ENCODE data around the gene NEUROD2. TPM values are rescaled to one million over a fixed set of nuclear protein-coding genes. Genes with fewer than 3 reads are reported as not detected.

NEUROD2 gene
- polyA plus RNA-seq, 2 of the 4 experiments (the other 2 are of a cell fraction), result not detected

DNA sequence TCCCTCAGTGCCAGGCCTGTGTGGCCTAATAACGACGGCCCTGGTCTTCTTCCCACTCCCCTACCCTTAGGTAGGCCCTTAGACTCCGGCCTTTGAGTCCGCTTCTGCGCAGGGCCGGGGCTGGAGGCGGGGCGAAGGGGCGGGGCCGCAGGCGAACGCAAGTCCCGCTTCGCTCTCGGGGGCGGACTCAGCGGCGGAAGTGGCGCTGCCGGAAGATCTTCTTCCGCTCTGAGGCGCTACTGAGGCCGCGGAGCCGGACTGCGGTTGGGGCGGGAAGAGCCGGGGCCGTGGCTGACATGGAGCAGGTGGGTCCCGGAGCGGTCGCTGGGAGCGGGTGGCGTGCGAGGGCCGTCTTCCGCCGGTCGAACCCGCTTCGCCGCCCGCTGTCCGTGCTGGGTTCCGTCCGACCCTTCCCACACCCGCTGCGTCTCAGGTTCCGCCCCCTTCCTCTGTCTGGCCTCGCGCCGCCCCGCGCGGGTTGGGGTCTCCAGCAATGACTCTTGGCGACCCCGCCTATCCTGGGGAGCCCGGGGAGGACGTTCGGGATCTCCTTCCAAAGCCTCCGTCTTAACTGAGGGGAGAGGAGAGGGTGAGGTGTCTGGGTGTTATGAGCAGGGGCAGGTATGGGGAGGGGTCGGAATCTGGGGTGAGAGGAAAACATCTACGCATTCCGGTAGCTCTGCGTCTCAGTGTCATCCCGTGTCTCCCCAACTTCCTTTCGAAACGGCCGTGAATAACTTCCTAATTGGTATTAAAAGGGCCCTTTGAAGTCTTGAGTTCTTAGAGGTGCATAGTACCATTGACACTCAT lies 29.4 kb upstream of the NEUROD2 start, which contains the start of gene STARD3:
Gene STARD3, plus strand, starts transcription at position 218 of the 810 bp plus-strand sequence. CDS start 16,388 bp downstream, outside the sequence.
- H3K4me3 ChIP-seq, result peak within 1 kb of the TSS; percentile 82
- ChIA-PET CTCF (interaction anchor here (1.0 to 58.8 kb wide), 4 partner anchors 2 to 92 kb away, joined by 4 to 1581 read pairs (median 1486); partner anchors contain the start of genes ERBB2, NEUROD2, PGAP3 and PNMT), POLR2A (interaction anchor here (1.1 kb wide), 1 partner anchor 16 kb away, joined by 3 read pairs; no protein-coding TSS in a partner anchor)
- H3K4me2 ChIP-seq, result peak within 1 kb of the TSS; percentile 92
- H3K27ac ChIP-seq, result peak within 1 kb of the TSS; percentile 87 to 93
- 2% methylated on average over 49 of the region's 69 CpGs for WGBS (ENCODE audit: missing lambda C conversion rate)
- no peaks in the 10 kb centered on the region for H3K9me3 ChIP-seq
- peak; percentile 82 to 94 for ATAC-seq
- peak; percentile 92 to 97 for DNase-seq (ENCODE audit: low read depth in 1 of 2, low spot score in 1 of 2)
- no peak for FAIRE-seq
- peaks cover 29% of the 10 kb centered on the region for H3K4me1 ChIP-seq
- TF ChIP-seq GATA3 (IDR thresholded peaks at IDR 0.05; ENCODE audit: borderline replicate concordance) (no peak), EHMT2 (IDR thresholded peaks at IDR 0.05; ENCODE audit: low read depth) (no peak), ZC3H11A (IDR thresholded peaks at IDR 0.05) (peak; percentile 26), CBX8 (IDR thresholded peaks at IDR 0.05) (no peak), RAD21 (conservative IDR thresholded peaks at IDR 0.05 in 1 of 2, IDR thresholded peaks at IDR 0.05 in 1 of 2) (no peak), HOXB5 (CRISPR knock-in tag; IDR thresholded peaks at IDR 0.05) (no peak), CHD4 (IDR thresholded peaks at IDR 0.05; ENCODE audit: borderline replicate concordance) (no peak), CBX2 (IDR thresholded peaks at IDR 0.05; ENCODE audit: borderline replicate concordance, low read depth) (no peak), ZNF302 (CRISPR knock-in tag; IDR thresholded peaks at IDR 0.05) (no peak), FOSL2 (IDR thresholded peaks at IDR 0.05) (no peak), FOSL2 (CRISPR knock-in tag; IDR thresholded peaks at IDR 0.05) (no peak), RARB (CRISPR knock-in tag; IDR thresholded peaks at IDR 0.05) (no peak), EP300 (IDR thresholded peaks at IDR 0.05) (no peak), NFE2L2 (conservative IDR thresholded peaks at IDR 0.05; ENCODE audit: low read length) (0 out of 2 replicates have a peak, but pooled peaks have one; percentile 4), JUNB (IDR thresholded peaks at IDR 0.05) (no peak), FOXS1 (CRISPR knock-in tag; IDR thresholded peaks at IDR 0.05) (no peak), HDAC2 (IDR thresholded peaks at IDR 0.05) (no peak), MAFK (IDR thresholded peaks at IDR 0.05; ENCODE audit: partially characterized antibody) (no peak), POLR2A (IDR thresholded peaks at IDR 0.05; ENCODE audit: low read length) (peak; percentile 75), HEYL (CRISPR knock-in tag; IDR thresholded peaks at IDR 0.05) (no peak), RFX5 (IDR thresholded peaks at IDR 0.05) (no peak; the same call in 1 of the 2 replicates), HOXB13 (CRISPR knock-in tag; IDR thresholded peaks at IDR 0.05; ENCODE audit: low read depth) (no peak), KDM5A (IDR thresholded peaks at IDR 0.05) (peak; percentile 91), RNF2 (IDR thresholded peaks at IDR 0.05; ENCODE audit: borderline replicate concordance, low read depth) (no peak), MYC (IDR thresholded peaks at IDR 0.05; ENCODE audit: borderline replicate concordance, low read length) (no peak), JUN (IDR thresholded peaks at IDR 0.05) (peak; percentile 66 to 91; a peak in 4 of 5 replicates), RCOR1 (IDR thresholded peaks at IDR 0.05; ENCODE audit: low read depth, low read length) (no peak), ESRRA (IDR thresholded peaks at IDR 0.05; ENCODE audit: borderline replicate concordance, low read length) (no peak), TP53 (CRISPR knock-in tag; IDR thresholded peaks at IDR 0.05) (no peak), SREBF2 (IDR thresholded peaks at IDR 0.05) (no peak), TFCP2L1 (CRISPR knock-in tag; IDR thresholded peaks at IDR 0.05) (no peak)
- TF ChIP-seq, protein P1, sequence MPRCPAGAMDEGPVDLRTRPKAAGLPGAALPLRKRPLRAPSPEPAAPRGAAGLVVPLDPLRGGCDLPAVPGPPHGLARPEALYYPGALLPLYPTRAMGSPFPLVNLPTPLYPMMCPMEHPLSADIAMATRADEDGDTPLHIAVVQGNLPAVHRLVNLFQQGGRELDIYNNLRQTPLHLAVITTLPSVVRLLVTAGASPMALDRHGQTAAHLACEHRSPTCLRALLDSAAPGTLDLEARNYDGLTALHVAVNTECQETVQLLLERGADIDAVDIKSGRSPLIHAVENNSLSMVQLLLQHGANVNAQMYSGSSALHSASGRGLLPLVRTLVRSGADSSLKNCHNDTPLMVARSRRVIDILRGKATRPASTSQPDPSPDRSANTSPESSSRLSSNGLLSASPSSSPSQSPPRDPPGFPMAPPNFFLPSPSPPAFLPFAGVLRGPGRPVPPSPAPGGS (IDR thresholded peaks at IDR 0.05), result peak; percentile 86; the same call in 1 of the 3 replicates
- TF ChIP-seq, protein P2, sequence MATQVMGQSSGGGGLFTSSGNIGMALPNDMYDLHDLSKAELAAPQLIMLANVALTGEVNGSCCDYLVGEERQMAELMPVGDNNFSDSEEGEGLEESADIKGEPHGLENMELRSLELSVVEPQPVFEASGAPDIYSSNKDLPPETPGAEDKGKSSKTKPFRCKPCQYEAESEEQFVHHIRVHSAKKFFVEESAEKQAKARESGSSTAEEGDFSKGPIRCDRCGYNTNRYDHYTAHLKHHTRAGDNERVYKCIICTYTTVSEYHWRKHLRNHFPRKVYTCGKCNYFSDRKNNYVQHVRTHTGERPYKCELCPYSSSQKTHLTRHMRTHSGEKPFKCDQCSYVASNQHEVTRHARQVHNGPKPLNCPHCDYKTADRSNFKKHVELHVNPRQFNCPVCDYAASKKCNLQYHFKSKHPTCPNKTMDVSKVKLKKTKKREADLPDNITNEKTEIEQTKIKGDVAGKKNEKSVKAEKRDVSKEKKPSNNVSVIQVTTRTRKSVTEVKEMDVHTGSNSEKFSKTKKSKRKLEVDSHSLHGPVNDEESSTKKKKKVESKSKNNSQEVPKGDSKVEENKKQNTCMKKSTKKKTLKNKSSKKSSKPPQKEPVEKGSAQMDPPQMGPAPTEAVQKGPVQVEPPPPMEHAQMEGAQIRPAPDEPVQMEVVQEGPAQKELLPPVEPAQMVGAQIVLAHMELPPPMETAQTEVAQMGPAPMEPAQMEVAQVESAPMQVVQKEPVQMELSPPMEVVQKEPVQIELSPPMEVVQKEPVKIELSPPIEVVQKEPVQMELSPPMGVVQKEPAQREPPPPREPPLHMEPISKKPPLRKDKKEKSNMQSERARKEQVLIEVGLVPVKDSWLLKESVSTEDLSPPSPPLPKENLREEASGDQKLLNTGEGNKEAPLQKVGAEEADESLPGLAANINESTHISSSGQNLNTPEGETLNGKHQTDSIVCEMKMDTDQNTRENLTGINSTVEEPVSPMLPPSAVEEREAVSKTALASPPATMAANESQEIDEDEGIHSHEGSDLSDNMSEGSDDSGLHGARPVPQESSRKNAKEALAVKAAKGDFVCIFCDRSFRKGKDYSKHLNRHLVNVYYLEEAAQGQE (IDR thresholded peaks at IDR 0.05), result no peak
- TF ChIP-seq, protein P3, sequence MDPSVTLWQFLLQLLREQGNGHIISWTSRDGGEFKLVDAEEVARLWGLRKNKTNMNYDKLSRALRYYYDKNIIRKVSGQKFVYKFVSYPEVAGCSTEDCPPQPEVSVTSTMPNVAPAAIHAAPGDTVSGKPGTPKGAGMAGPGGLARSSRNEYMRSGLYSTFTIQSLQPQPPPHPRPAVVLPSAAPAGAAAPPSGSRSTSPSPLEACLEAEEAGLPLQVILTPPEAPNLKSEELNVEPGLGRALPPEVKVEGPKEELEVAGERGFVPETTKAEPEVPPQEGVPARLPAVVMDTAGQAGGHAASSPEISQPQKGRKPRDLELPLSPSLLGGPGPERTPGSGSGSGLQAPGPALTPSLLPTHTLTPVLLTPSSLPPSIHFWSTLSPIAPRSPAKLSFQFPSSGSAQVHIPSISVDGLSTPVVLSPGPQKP (IDR thresholded peaks at IDR 0.05; ENCODE audit: low read depth, low read length), result no peak
- TF ChIP-seq, protein P4, sequence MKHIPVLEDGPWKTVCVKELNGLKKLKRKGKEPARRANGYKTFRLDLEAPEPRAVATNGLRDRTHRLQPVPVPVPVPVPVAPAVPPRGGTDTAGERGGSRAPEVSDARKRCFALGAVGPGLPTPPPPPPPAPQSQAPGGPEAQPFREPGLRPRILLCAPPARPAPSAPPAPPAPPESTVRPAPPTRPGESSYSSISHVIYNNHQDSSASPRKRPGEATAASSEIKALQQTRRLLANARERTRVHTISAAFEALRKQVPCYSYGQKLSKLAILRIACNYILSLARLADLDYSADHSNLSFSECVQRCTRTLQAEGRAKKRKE (CRISPR knock-in tag; IDR thresholded peaks at IDR 0.05; ENCODE audit: low read depth), result no peak
- TF ChIP-seq, protein P5, sequence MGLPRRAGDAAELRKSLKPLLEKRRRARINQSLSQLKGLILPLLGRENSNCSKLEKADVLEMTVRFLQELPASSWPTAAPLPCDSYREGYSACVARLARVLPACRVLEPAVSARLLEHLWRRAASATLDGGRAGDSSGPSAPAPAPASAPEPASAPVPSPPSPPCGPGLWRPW (IDR thresholded peaks at IDR 0.05), result no peak
